Kidney (tissue), 14 donors: ENCODE measurements around the gene RXRB. TPM values are rescaled to one million over a fixed set of nuclear protein-coding genes. Genes with fewer than 3 reads are reported as not detected.

Experiments
- DNase-seq, 5 donors: peaks; one replicate each; pipeline ENCODE4 v3.0.0-alpha.2; 2013 to 2020
- FAIRE-seq: peaks from 2 replicates; lab custom pipeline; 2012; peaks lifted over from hg19 to GRCh38; lab: Jason Lieb, UNC
- H3K27ac ChIP-seq, 2 donors: one replicate each; pipeline ENCODE4 v1.7.0; 2013; ENCODE audit warnings: low read depth in 2 of 2, low read length in 2 of 2, inconsistent platforms in 1 of 2
- H3K27me3 ChIP-seq: one replicate; pipeline ENCODE4 v1.7.1; 2013; ENCODE audit warnings: low read length, inconsistent platforms; ENCODE audit not compliant: control insufficient read depth, insufficient read depth
- H3K36me3 ChIP-seq, 3 donors: one replicate each; pipeline versions ENCODE4 v1.7.0 to v1.7.1; 2013; ENCODE audit warnings: low read length in 3 of 3, control low read depth in 1 of 3, inconsistent platforms in 1 of 3; ENCODE audit not compliant: insufficient read depth in 3 of 3, control insufficient read depth in 2 of 3
- H3K4me1 ChIP-seq, 3 donors: one replicate each; pipeline versions ENCODE4 v1.7.0 to v1.7.1; 2013; ENCODE audit warnings: low read length in 3 of 3, inconsistent platforms in 1 of 3, low read depth in 1 of 3; ENCODE audit not compliant: control insufficient read depth in 2 of 3, insufficient read depth in 2 of 3
- H3K4me3 ChIP-seq, 3 donors: one replicate each; pipeline versions ENCODE4 v1.7.0 to v1.8.1; 2013; ENCODE audit warnings: low read length in 3 of 3, control low read depth in 1 of 3, inconsistent platforms in 1 of 3
- H3K9ac ChIP-seq, 3 donors: one replicate each; pipeline versions ENCODE4 v1.7.0 to v1.7.1; 2013; ENCODE audit warnings: low read length in 3 of 3, control low read depth in 1 of 3, inconsistent platforms in 1 of 3
- H3K9me3 ChIP-seq, 3 donors: one replicate each; pipeline versions ENCODE4 v1.7.0 to v1.7.1; 2013; ENCODE audit warnings: low read length in 3 of 3, control low read depth in 1 of 3, inconsistent platforms in 1 of 3; ENCODE audit not compliant: control insufficient read depth in 2 of 3, insufficient read depth in 1 of 3
- CTCF ChIP-seq: IDR thresholded peaks from 3 replicates; pipeline ENCODE4 v1.5.1; 2012; ENCODE audit warnings: mild to moderate bottlenecking, moderate library complexity, borderline replicate concordance; ENCODE audit not compliant: insufficient read depth; ENCODE audit errors: extremely low read depth
- intact Hi-C: fragments of 100-400 bp; cut with DNase I; formaldehyde crosslinking; loops from one replicate; pipeline ENCODE4 v1.11.1; 2022
- polyA plus RNA-seq: library from polyadenylated mRNA; stranded (reverse); fragments of 350-450 nt; fragmentation: Illumina TruSeq; extraction: RNeasy Lipid Tissue Mini Kit (QIAGEN cat#74804); gene quantifications from one replicate; pipeline ENCODE4 v1.2.3, GENCODE V29; 2014; ENCODE audit warnings: low read depth, low replicate concordance; ENCODE audit not compliant: insufficient read depth
- total RNA-seq: library from RNA; stranded (reverse); fragmentation: NEBNext Ultra II Directional; extraction: Animal tissue kit (Norgen Biotek cat#: 25700); gene quantifications from one replicate; pipeline ENCODE4 v1.2.1, GENCODE V29; 2021
- donor health status: control.
- donor health status: control.
- donor health status: control.
- donor health status: control.
- donor health status: control.
- donor health status: DM: yes; HTN: yes; CAD: no.
- donor health status: Normal renal cell carcinoma (clear cell type).

Gene RXRB
- total and polyA plus RNA-seq, 2 donors from 2014 or later: 35.7 to 52.2 TPM

- H3K4me3 ChIP-seq: no peak overlapping the region
- H3K9me3 ChIP-seq: no peaks in the 10 kb centered on the region
- no peaks in the 10 kb centered on the region for H3K27me3 ChIP-seq
- H3K9ac ChIP-seq: no peak overlapping the region
- FAIRE-seq (no peak), DNase-seq (no peak)
- H3K36me3 ChIP-seq: no peaks in the 10 kb centered on the region
- intact Hi-C loops: no loop called here
- no peak for TF ChIP-seq CTCF
- no peaks in the 10 kb centered on the region for H3K4me1 ChIP-seq
- H3K27ac ChIP-seq: no peak overlapping the region
Measured at GRCh38 chr6:33167374-33168283, 32.8 kb downstream of the RXRB start.

DNA sequence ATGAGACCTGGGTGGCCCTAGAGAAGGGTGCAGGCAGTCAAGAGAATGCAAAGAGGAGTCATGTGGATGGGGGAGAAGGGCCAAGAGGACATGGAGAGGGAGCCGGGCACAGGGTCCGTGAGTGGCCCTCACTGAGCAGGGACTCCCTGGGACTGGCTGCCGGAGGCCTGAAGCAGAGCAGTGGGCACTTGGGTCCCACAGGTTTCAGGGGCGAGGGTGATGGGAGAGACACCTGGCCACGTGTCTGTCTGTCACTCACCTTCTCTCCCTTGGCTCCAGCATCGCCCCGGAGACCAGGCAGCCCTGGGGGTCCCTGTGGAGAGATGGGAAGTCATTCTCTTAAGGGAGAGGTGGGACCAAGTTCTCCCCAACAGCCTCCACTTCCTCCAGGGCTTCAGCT, 33.7 kb downstream of the RXRB start:
- DNase-seq (no peak), FAIRE-seq (no peak)
- Histone ChIP-seq H3K27ac (no peak overlapping the region), H3K4me1 (peaks cover 0 to 3% (median 0%) of the 10 kb centered on the region in 3 donors), H3K4me3 (no peak overlapping the region), H3K9me3 (no peaks in the 10 kb centered on the region), H3K36me3 (no peaks in the 10 kb centered on the region), H3K27me3 (no peaks in the 10 kb centered on the region), H3K9ac (no peak overlapping the region)
- intact Hi-C loops: no loop called here
- TF ChIP-seq CTCF: no peak

GRCh38 chr6:33166363-33166762, 34.1 kb downstream of the RXRB start:
- Histone ChIP-seq H3K36me3 (no peaks in the 10 kb centered on the region), H3K9ac (no peak overlapping the region), H3K4me1 (peaks cover 0 to 4% (median 0%) of the 10 kb centered on the region in 3 donors), H3K27ac (no peak overlapping the region), H3K27me3 (no peaks in the 10 kb centered on the region), H3K4me3 (no peak overlapping the region), H3K9me3 (no peaks in the 10 kb centered on the region)
- intact Hi-C loops: no loop called here
- no peak for TF ChIP-seq CTCF
- no peak for FAIRE-seq
- no peak for DNase-seq
